K562 (cell line): ENCODE data around the gene COL20A1.
"Not testable (repeated sequence)": the region's sequence is repeated elsewhere in the genome, so short reads cannot be mapped to it uniquely, and the experiment has no call there.

Experiments used
- CBX5 ChIP-seq: IDR thresholded peaks from 2 replicates; pipeline ENCODE4 v1.6.1; 2014; ENCODE audit warnings: low read depth, borderline replicate concordance
- EP300 ChIP-seq: IDR thresholded peaks from 2 replicates; pipeline ENCODE4 v1.6.1; 2012; ENCODE audit warnings: low read length, improper control_type of control experiment
- PRPF4 ChIP-seq: fragments of 200-400 bp; formaldehyde crosslinking; IDR thresholded peaks from one replicate; pipeline ENCODE4 v1.6.1; 2017; ENCODE audit warnings: low read length, low read depth, mild to moderate bottlenecking; ENCODE audit not compliant: insufficient read depth, poor library complexity, severe bottlenecking
- TF ChIP-seq, protein P1 (sequence below), 3 experiments: IDR thresholded peaks in 2 of 3; conservative IDR thresholded peaks in 1 of 3; 2 replicates each; pipeline ENCODE4 v1.5.1; 2011 to 2012; ENCODE audit warnings: low read length in 3 of 3, mild to moderate bottlenecking in 3 of 3, control low read depth in 2 of 3, improper control_type of control experiment in 1 of 3, inconsistent platforms in 1 of 3, low read depth in 1 of 3, mixed read lengths in 1 of 3, moderate library complexity in 1 of 3; ENCODE audit not compliant: insufficient read depth in 2 of 3
- TF ChIP-seq, protein P2 (sequence below): IDR thresholded peaks from 2 replicates; pipeline ENCODE4 v1.6.1; 2016; ENCODE audit warnings: missing genetic modification characterization, missing compliant biosample characterization
- TF ChIP-seq, protein P3 (sequence below): sonication (generic); formaldehyde crosslinking; IDR thresholded peaks from 2 replicates; pipeline ENCODE4 v1.9.0; 2022; ENCODE audit warnings: mild to moderate bottlenecking, missing genetic modification reagents

DNA sequence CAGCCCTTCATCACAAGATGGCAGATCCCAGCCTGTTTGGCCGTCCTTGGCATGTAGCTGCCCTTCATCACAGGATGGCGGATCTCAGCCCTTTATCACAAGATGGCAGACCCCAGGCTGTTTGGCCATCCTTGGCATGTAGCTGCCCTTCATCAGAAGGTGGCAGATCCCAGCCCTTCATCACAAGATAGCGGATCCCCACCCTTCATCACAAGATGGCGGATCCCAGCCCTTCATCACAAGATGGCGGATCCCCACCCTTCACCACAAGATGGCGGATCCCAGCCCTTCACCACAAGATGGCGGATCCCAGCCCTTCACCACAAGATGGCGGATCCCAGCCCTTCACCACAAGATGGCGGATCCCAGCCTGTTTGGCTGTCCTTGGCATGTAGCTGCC, 42.1 kb downstream of the COL20A1 start:
- TF ChIP-seq CBX5, EP300, PRPF4: not testable (repeated sequence)
- TF ChIP-seq, protein P1, sequence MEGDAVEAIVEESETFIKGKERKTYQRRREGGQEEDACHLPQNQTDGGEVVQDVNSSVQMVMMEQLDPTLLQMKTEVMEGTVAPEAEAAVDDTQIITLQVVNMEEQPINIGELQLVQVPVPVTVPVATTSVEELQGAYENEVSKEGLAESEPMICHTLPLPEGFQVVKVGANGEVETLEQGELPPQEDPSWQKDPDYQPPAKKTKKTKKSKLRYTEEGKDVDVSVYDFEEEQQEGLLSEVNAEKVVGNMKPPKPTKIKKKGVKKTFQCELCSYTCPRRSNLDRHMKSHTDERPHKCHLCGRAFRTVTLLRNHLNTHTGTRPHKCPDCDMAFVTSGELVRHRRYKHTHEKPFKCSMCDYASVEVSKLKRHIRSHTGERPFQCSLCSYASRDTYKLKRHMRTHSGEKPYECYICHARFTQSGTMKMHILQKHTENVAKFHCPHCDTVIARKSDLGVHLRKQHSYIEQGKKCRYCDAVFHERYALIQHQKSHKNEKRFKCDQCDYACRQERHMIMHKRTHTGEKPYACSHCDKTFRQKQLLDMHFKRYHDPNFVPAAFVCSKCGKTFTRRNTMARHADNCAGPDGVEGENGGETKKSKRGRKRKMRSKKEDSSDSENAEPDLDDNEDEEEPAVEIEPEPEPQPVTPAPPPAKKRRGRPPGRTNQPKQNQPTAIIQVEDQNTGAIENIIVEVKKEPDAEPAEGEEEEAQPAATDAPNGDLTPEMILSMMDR (IDR thresholded peaks at IDR 0.05 in 2 of 3, conservative IDR thresholded peaks at IDR 0.05 in 1 of 3; ENCODE audit: insufficient read depth in 2 of 3, low read depth in 1 of 3, low read length in 3 of 3): not testable (repeated sequence)
- TF ChIP-seq, protein P2, sequence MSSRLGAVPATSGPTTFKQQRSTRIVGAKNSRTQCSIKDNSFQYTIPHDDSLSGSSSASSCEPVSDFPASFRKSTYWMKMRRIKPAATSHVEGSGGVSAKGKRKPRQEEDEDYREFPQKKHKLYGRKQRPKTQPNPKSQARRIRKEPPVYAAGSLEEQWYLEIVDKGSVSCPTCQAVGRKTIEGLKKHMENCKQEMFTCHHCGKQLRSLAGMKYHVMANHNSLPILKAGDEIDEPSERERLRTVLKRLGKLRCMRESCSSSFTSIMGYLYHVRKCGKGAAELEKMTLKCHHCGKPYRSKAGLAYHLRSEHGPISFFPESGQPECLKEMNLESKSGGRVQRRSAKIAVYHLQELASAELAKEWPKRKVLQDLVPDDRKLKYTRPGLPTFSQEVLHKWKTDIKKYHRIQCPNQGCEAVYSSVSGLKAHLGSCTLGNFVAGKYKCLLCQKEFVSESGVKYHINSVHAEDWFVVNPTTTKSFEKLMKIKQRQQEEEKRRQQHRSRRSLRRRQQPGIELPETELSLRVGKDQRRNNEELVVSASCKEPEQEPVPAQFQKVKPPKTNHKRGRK (tag): not testable (repeated sequence)
- TF ChIP-seq, protein P3, sequence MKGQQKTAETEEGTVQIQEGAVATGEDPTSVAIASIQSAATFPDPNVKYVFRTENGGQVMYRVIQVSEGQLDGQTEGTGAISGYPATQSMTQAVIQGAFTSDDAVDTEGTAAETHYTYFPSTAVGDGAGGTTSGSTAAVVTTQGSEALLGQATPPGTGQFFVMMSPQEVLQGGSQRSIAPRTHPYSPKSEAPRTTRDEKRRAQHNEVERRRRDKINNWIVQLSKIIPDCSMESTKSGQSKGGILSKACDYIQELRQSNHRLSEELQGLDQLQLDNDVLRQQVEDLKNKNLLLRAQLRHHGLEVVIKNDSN: not testable (repeated sequence)
